SU-DHL-6 (cell line): ENCODE results near the gene ZHX3.

Experiments used
- EZH2phosphoT487 ChIP-seq: fragments of 200-600 bp; sonication (generic), shearing (Covaris generic); conservative IDR thresholded peaks from 2 replicates; pipeline ENCODE4 v1.6.1; 2018; ENCODE audit warnings: mild to moderate bottlenecking, antibody characterized with exemption, low read length, moderate library complexity, mixed read lengths
- TF ChIP-seq, protein P1 (sequence below): fragments of 200-600 bp; sonication (generic); IDR thresholded peaks from one replicate; pipeline ENCODE4 v1.5.1; 2017; ENCODE audit warnings: antibody characterized with exemption, mild to moderate bottlenecking, low read length, moderate library complexity; ENCODE audit not compliant: insufficient read depth, poor library complexity, severe bottlenecking

DNA sequence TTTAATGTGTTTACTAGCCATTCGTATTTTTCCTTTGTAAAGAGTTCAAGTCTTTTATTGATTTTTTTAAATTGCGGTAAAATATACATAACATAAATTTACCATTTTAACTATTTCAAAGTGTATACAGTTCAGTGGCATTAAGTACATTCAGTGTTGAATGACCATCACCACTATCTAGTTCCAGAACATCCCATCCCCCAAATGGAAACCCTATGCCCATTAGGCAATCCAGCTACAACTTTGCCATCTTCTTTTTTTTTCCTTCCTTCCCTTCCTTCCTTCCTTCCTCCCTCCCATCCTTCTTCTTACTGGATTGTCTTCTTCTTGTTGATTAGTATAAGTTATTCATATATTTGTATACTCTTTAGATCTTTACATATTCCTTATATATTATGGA, 31.7 kb upstream of the ZHX3 start:
- TF ChIP-seq, protein P1, sequence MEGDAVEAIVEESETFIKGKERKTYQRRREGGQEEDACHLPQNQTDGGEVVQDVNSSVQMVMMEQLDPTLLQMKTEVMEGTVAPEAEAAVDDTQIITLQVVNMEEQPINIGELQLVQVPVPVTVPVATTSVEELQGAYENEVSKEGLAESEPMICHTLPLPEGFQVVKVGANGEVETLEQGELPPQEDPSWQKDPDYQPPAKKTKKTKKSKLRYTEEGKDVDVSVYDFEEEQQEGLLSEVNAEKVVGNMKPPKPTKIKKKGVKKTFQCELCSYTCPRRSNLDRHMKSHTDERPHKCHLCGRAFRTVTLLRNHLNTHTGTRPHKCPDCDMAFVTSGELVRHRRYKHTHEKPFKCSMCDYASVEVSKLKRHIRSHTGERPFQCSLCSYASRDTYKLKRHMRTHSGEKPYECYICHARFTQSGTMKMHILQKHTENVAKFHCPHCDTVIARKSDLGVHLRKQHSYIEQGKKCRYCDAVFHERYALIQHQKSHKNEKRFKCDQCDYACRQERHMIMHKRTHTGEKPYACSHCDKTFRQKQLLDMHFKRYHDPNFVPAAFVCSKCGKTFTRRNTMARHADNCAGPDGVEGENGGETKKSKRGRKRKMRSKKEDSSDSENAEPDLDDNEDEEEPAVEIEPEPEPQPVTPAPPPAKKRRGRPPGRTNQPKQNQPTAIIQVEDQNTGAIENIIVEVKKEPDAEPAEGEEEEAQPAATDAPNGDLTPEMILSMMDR, result no peak
- TF ChIP-seq EZH2phosphoT487, result no peak
